PFSK-1 (cell line): ENCODE results near the gene PTGER4.

ENCODE experiments used
- FOXP2 ChIP-seq: optimal IDR thresholded peaks from 2 replicates; pipeline ENCODE3; 2011; ENCODE audit warnings: borderline replicate concordance, control low read depth, inconsistent platforms; ENCODE audit not compliant: insufficient read depth; ENCODE audit errors: extremely low read length, extremely low read depth
- POLR2AphosphoS5 ChIP-seq: IDR thresholded peaks from 2 replicates; pipeline ENCODE4 v1.6.1; 2012; ENCODE audit warnings: low read depth, mild to moderate bottlenecking, control low read depth, low read length, moderate library complexity
- SIN3A ChIP-seq: IDR thresholded peaks from 2 replicates; pipeline ENCODE4 v1.6.1; 2012; ENCODE audit warnings: mild to moderate bottlenecking, low read length, moderate library complexity, borderline replicate concordance; ENCODE audit not compliant: insufficient read depth
- TAF1 ChIP-seq: IDR thresholded peaks from 2 replicates; pipeline ENCODE4 v1.6.1; 2012; ENCODE audit warnings: low read length, control low read depth, borderline replicate concordance; ENCODE audit not compliant: insufficient read depth
- TF ChIP-seq, protein P1 (sequence below), 2 experiments: IDR thresholded peaks; 2 replicates each; pipeline versions ENCODE4 v1.6.1 to v1.8.0; 2011 to 2012; ENCODE audit warnings: low read depth in 2 of 2, low read length in 2 of 2, control low read depth in 1 of 2, inconsistent platforms in 1 of 2, mild to moderate bottlenecking in 1 of 2, moderate library complexity in 1 of 2; ENCODE audit not compliant: insufficient read depth in 1 of 2

Gene PTGER4

DNA sequence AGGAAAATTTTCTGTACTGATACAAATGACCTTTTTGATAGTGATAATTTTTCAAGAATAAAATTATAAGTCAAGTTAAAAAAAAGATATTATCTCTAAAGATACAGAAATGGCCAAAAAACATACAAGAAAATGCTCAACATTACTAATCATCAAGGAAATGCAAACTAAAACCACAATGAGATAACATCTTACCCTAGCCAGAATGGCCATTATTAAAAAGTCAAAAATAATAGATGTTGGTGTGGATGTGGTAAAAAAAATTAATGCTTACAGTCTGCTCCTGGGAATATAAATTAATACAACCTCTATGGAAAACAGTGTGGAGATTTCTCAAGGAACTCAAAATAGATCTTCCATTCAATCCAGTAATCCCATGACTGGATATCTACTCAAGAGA is 22.9 kb upstream of the PTGER4 start:
- TF ChIP-seq TAF1 (no peak), POLR2AphosphoS5 (no peak), SIN3A (no peak), FOXP2 (no peak)
- TF ChIP-seq, protein P1, sequence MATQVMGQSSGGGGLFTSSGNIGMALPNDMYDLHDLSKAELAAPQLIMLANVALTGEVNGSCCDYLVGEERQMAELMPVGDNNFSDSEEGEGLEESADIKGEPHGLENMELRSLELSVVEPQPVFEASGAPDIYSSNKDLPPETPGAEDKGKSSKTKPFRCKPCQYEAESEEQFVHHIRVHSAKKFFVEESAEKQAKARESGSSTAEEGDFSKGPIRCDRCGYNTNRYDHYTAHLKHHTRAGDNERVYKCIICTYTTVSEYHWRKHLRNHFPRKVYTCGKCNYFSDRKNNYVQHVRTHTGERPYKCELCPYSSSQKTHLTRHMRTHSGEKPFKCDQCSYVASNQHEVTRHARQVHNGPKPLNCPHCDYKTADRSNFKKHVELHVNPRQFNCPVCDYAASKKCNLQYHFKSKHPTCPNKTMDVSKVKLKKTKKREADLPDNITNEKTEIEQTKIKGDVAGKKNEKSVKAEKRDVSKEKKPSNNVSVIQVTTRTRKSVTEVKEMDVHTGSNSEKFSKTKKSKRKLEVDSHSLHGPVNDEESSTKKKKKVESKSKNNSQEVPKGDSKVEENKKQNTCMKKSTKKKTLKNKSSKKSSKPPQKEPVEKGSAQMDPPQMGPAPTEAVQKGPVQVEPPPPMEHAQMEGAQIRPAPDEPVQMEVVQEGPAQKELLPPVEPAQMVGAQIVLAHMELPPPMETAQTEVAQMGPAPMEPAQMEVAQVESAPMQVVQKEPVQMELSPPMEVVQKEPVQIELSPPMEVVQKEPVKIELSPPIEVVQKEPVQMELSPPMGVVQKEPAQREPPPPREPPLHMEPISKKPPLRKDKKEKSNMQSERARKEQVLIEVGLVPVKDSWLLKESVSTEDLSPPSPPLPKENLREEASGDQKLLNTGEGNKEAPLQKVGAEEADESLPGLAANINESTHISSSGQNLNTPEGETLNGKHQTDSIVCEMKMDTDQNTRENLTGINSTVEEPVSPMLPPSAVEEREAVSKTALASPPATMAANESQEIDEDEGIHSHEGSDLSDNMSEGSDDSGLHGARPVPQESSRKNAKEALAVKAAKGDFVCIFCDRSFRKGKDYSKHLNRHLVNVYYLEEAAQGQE (IDR thresholded peaks at IDR 0.05; ENCODE audit: insufficient read depth in 1 of 2, low read depth in 2 of 2, low read length in 2 of 2): no peak

DNA sequence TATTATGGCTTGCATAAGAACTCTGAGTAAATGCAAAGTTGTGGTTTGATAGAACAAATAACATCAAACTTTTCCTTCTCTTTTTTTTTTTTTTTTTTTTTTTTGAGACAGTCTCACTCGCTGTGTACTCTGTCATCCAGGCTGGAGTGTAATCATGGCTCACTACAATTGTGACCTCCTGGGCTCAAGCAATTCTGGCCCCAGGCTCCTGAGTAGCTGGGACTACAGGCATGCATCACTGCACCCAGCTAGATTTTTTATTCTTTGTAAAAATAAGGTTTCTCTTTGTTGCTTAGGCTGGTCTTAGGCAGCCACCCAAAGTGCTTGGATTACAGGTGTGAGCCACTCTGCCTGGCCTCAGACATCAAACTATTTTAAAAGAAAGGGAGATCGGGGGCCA is 19.0 kb upstream of the PTGER4 start:
- no peak for TF ChIP-seq TAF1
- TF ChIP-seq FOXP2: no peak
- TF ChIP-seq, protein P1 (IDR thresholded peaks at IDR 0.05; ENCODE audit: insufficient read depth in 1 of 2, low read depth in 2 of 2, low read length in 2 of 2): no peak
- TF ChIP-seq POLR2AphosphoS5: no peak
- no peak for TF ChIP-seq SIN3A

DNA sequence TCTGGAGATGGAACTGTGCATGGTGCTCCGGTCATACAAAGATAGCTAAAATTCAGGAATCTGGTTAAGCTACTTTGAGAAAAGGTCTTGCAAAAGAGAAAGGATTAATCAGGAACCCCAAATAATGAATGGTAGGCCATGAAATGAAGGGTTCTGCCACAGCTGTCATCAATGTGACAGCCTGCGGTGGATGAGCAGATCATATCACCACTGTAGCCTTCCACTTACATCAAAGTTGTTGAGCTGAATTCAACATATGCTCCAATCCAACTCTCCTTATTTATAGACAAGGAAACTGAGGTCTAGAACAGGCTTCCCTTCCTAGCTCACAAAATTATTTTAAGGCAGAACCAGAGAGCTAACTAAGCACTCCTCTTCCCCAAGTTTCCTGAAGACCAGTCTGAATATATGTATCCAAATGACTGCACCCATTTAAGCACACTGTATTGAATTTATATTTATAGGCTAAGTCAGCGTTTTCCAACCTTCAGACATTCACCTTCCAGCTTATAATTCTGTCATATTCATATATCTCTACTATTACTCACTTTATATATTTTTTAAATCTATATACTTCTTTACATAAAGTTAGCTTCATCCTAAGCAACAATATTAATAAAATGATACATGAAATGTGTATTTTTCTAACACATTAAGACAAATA is 13.9 kb upstream of the PTGER4 start:
- no peak for TF ChIP-seq SIN3A
- no peak for TF ChIP-seq POLR2AphosphoS5
- no peak for TF ChIP-seq FOXP2

DNA sequence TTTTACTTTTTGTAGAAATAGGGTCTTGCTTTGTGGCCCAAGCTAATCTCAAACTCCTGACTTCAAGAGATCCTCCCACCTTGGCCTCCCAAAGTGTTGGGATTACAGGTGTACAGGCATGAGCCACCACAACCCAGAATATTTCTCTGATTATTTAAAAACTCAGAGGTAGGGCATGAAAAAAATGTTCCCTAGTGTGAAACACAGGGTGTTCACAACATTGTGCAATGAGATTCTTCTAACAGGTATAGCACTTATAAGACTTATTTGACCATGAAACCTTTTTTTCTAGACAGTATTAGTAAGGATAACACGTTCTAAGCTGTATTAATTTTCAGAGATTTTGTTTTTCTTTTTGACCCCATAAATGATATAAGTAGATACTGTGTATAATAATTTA is 13.1 kb upstream of the PTGER4 start:
- TF ChIP-seq POLR2AphosphoS5: no peak
- no peak for TF ChIP-seq FOXP2
- TF ChIP-seq SIN3A: no peak
- no peak for TF ChIP-seq TAF1
- TF ChIP-seq, protein P1 (IDR thresholded peaks at IDR 0.05; ENCODE audit: insufficient read depth in 1 of 2, low read depth in 2 of 2, low read length in 2 of 2): no peak

DNA sequence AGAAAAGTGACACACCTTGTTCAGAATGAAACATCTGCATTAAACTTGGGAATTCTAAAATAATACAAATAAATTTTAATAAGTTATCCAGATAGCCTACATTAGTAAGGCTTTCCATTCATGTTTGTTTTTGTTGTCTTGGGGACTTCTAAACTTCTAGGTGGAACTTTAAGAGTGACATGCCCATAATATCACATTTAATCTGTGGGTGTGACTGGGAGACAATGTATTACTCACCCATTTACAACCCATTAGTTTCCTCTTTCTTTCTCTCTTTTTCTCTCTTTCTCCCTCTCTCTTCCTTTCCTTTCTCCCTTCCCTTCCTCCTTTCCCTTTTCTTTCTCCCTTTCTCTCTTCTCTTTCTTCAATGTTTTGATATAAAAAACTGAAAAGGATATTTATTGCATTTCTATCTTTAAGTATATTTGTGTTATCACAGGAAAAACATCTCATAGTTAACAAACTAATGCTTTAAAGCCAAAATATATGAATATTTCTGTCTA is 12.5 kb upstream of the PTGER4 start:
- TF ChIP-seq TAF1: no peak

DNA sequence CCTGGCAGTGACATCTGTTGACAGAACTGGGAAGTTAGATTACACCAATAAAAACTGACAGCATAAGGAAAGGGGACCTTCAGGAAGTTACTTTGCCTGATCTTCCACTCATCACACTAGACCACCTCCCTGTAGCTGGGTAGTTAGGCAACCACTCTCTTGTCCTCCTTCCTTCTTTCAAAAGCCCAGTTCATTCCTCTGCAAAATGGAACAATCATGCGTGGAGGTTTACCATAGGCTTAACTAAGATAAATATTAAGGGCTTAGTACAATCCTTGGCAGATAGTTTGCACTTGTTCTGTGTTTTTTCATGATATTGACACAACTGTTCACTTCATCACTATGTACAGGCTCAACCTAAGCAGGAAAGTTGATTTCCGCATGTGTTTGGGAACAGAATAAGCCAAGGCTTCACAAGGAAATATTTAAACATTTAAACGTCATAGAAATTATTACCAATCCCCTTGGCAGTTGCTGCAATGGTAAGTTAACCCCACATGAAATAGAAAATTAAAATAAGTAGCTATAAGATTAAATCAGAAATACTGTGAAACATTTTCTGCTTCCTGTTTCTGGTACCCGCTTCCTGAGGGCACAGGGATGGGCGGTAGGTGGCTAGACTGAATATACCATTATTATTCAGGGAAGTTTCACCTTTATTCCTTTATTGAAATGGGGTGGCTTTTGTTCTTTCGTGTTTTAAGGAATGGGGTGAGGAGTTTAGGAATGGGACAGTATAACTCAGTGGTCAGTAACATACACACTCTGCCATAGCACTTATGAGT is 9.9 kb upstream of the PTGER4 start:
- TF ChIP-seq FOXP2 (no peak), POLR2AphosphoS5 (no peak), SIN3A (no peak), TAF1 (no peak)
- TF ChIP-seq, protein P1 (IDR thresholded peaks at IDR 0.05; ENCODE audit: insufficient read depth in 1 of 2, low read depth in 2 of 2, low read length in 2 of 2): no peak
